ENCODE data around the gene CKAP4. TPM values are rescaled to one million over a fixed set of nuclear protein-coding genes. Genes with fewer than 3 reads are reported as not detected.

CKAP4 gene
- total RNA-seq, 4 donors from 2014 or later: 28.7 to 51.6 (median 38.8) TPM

DNA sequence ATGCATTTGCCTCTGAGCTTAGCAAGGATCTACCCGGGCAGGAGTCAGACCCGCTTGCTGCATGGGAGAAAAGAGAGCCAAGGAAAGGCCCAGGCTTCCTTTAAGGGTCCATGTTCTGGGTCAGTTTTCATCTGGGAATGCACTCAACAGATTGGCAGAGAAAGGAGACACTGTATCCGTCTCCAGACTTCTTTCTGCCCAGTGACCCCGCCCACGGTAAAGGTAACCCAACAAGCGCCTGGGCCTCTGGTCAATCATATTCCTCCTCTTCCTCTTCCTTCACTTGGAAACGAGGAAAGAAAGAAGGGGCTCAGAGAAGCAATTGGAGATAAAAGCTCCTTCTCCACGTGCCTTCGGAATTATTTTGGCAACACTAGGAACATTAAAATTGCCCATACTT is 27.6 kb upstream of the CKAP4 start:
- TF ChIP-seq EP300 (IDR thresholded peaks at IDR 0.05) (no peak), POLR2A (IDR thresholded peaks at IDR 0.05; ENCODE audit: low read depth) (no peak), CTCF (IDR thresholded peaks at IDR 0.05) (no peak), POLR2AphosphoS5 (IDR thresholded peaks at IDR 0.05) (no peak)
- Histone ChIP-seq H3K27ac (replicated peaks in 1 of 4) (no peak overlapping the region), H3K4me1 (no peaks in the 10 kb centered on the region), H3K4me3 (no peak overlapping the region), H3K27me3 (no peaks in the 10 kb centered on the region), H3K9me3 (no peaks in the 10 kb centered on the region), H3K36me3 (no peaks in the 10 kb centered on the region)
- 77% methylated on average over 9 of the region's 9 CpGs for WGBS
- intact Hi-C loops (cut with DNase I): no loop called here
- peak; percentile 2 for DNase-seq (ENCODE audit: extremely low spot score)

DNA sequence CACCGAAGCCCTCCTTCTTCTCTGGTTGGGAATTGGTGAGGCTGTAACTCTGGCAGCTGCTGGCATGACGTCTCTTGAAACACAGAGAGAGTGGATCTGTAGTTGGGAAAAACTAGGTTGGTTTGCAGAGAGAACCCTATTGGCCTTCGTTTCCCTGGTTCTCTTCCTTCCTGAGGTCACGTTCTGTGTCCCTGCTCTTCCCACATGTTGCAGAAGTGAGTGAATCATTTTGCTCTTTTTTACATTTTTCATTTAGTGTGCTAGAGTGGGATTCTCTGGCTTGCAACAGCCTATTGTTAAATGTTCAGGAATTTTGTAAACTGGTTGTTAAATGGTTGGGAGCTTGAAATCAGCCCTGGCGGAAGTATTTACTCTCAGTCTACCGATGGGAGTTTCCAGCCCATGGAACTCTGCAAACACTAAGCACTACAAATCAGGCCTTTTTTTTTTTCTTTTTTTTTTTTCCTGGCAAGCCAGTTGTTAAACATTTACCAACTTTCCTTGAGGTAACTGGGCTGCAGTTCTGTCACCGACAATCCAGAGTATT is 26.8 kb upstream of the CKAP4 start:
- Histone ChIP-seq H3K36me3 (no peaks in the 10 kb centered on the region), H3K9me3 (no peaks in the 10 kb centered on the region), H3K27me3 (no peaks in the 10 kb centered on the region), H3K27ac (replicated peaks in 1 of 4) (no peak overlapping the region), H3K4me1 (no peaks in the 10 kb centered on the region), H3K4me3 (no peak overlapping the region)
- WGBS: 87% methylated on average over 7 of the region's 7 CpGs
- no peak for TF ChIP-seq POLR2AphosphoS5 (IDR thresholded peaks at IDR 0.05)
- no peak for TF ChIP-seq EP300 (IDR thresholded peaks at IDR 0.05)
- no peak for TF ChIP-seq CTCF (IDR thresholded peaks at IDR 0.05)
- TF ChIP-seq POLR2A (IDR thresholded peaks at IDR 0.05; ENCODE audit: low read depth): no peak
- intact Hi-C loops (cut with DNase I): no loop called here
- no peak for DNase-seq (ENCODE audit: extremely low spot score)

- Histone ChIP-seq H3K36me3 (no peaks in the 10 kb centered on the region), H3K4me1 (no peaks in the 10 kb centered on the region), H3K9me3 (no peaks in the 10 kb centered on the region), H3K27me3 (no peaks in the 10 kb centered on the region), H3K4me3 (no peak overlapping the region), H3K27ac (replicated peaks in 1 of 4) (no peak overlapping the region)
- peak; percentile 24 for DNase-seq (ENCODE audit: extremely low spot score)
- intact Hi-C loops (cut with DNase I): no loop called here
- 91% methylated on average over 6 of the region's 6 CpGs for whole genome bisulfite sequencing
- TF ChIP-seq POLR2AphosphoS5 (IDR thresholded peaks at IDR 0.05) (no peak), POLR2A (IDR thresholded peaks at IDR 0.05; ENCODE audit: low read depth) (no peak), EP300 (IDR thresholded peaks at IDR 0.05) (no peak), CTCF (IDR thresholded peaks at IDR 0.05) (no peak)
These were observed 26.2 kb upstream of the CKAP4 start for GRCh38 chr12:106274012-106274411.

- Histone ChIP-seq H3K27ac (replicated peaks in 1 of 4) (no peak overlapping the region), H3K4me3 (no peak overlapping the region), H3K36me3 (no peaks in the 10 kb centered on the region), H3K4me1 (no peaks in the 10 kb centered on the region), H3K27me3 (no peaks in the 10 kb centered on the region), H3K9me3 (no peaks in the 10 kb centered on the region)
- DNase-seq (ENCODE audit: extremely low spot score): peak; percentile 45
- 89% methylated on average over 6 of the region's 6 CpGs for WGBS
- TF ChIP-seq POLR2AphosphoS5 (IDR thresholded peaks at IDR 0.05) (no peak), POLR2A (IDR thresholded peaks at IDR 0.05; ENCODE audit: low read depth) (no peak), EP300 (IDR thresholded peaks at IDR 0.05) (no peak), CTCF (IDR thresholded peaks at IDR 0.05) (no peak)
- intact Hi-C loops (cut with DNase I): no loop called here
These were observed 25.7 kb upstream of the CKAP4 start for GRCh38 chr12:106273491-106273890.

All from esophagus muscularis mucosa (tissue), 4 donors.